D721Med (cell line): ENCODE results near the gene MYO16.

Experiments used
- DNase-seq: peaks from one replicate; pipeline ENCODE4 v3.0.0; 2011; ENCODE audit warnings: low spot score; ENCODE audit not compliant: insufficient read length
- FAIRE-seq: peaks from 2 replicates; lab custom pipeline; 2011; peaks lifted over from hg19 to GRCh38; lab: Jason Lieb, UNC
- TF ChIP-seq, protein P1 (sequence below): IDR thresholded peaks from 2 replicates; pipeline ENCODE4 v1.5.1; 2012; ENCODE audit warnings: mild to moderate bottlenecking, control low read depth; ENCODE audit not compliant: insufficient read depth; ENCODE audit errors: missing control alignments

The MYO16 gene

GRCh38 chr13:108656742-108657141 lies 27.3 kb downstream of the MYO16 start:
- FAIRE-seq (no peak), DNase-seq (no peak)
- TF ChIP-seq, protein P1, sequence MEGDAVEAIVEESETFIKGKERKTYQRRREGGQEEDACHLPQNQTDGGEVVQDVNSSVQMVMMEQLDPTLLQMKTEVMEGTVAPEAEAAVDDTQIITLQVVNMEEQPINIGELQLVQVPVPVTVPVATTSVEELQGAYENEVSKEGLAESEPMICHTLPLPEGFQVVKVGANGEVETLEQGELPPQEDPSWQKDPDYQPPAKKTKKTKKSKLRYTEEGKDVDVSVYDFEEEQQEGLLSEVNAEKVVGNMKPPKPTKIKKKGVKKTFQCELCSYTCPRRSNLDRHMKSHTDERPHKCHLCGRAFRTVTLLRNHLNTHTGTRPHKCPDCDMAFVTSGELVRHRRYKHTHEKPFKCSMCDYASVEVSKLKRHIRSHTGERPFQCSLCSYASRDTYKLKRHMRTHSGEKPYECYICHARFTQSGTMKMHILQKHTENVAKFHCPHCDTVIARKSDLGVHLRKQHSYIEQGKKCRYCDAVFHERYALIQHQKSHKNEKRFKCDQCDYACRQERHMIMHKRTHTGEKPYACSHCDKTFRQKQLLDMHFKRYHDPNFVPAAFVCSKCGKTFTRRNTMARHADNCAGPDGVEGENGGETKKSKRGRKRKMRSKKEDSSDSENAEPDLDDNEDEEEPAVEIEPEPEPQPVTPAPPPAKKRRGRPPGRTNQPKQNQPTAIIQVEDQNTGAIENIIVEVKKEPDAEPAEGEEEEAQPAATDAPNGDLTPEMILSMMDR, result no peak

DNA sequence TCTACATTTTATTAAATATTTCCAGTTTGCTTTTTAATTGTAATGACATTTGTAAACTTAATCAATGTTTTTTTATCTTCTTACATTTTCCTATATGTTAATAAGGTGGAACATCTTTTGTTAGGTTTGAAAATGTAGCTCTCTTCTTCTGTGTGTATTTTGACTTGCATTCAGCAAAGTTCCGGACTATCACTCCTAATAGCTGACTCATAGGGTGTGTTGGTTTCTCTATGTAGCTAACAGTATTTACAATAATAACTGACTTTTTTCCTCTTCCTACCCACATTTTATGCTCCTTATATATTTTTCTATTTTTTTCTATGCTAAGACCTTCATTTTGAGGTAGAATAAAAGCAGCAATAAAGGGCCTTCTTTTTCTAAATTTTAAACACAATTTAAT lies 28.1 kb downstream of the MYO16 start:
- TF ChIP-seq, protein P1, result no peak
- no peak for DNase-seq
- no peak for FAIRE-seq

DNA sequence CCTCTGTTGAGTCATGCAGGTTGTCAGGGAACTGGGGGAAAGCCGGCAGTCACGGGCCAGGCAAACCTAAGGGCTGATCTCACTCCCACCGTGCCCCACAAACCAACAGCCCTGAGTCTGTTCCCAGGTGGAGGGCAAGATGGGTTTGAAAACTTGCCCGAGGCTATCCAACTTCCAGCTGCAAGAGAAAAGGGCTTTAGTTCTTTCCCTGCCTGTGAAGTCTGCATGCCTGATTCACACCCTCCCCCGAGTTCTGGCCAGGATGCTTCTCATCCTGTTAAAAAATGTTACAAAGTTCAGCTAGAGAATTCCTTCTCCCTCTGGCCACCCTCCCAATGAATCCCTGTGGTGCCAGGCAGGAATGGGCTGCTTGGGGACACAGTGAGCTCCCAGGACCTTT lies 33.1 kb downstream of the MYO16 start:
- no peak for DNase-seq
- TF ChIP-seq, protein P1, result no peak
- no peak for FAIRE-seq

- DNase-seq, result no peak
- TF ChIP-seq, protein P1, result no peak
- FAIRE-seq, result no peak
Observed at GRCh38 chr13:108663710-108664109, 34.3 kb downstream of the MYO16 start.

- DNase-seq (no peak), FAIRE-seq (no peak)
- TF ChIP-seq, protein P1, result no peak
Observed at GRCh38 chr13:108667205-108667604, 37.8 kb downstream of the MYO16 start.

GRCh38 chr13:108669381-108669780 lies 40.0 kb downstream of the MYO16 start:
- TF ChIP-seq, protein P1, result no peak
- DNase-seq (no peak), FAIRE-seq (no peak)

GRCh38 chr13:108674346-108674745 lies 44.9 kb downstream of the MYO16 start:
- DNase-seq (no peak), FAIRE-seq (no peak)
- TF ChIP-seq, protein P1, result no peak
